Activated CD4-positive, CD25-positive, alpha-beta regulatory T cell (primary cell): ENCODE results near the gene NDC80.

Experiments
- DNase-seq, 4 experiments: peaks; one replicate each; lab custom pipeline; 2025; lab: John Stamatoyannopoulos, UW

The NDC80 gene

DNA sequence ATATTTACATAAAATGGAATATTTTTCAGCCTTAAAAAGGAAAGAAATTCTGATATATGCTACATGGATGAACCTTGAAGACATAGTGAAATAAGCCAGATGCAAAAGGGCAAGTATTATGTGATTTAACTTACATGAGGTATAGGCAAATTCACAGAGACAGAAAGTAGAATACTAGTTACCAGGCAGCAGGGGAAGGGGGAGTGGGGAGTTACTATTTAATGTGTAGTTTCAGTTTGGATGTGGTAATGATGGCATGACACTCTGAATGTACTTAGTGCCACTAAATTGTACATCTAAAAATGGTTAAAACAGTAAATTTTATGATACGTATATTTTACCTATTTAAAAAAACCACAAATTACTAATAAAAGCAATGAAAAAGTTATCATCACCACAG is 12.1 kb upstream of the NDC80 start:
- DNase-seq, result no peak

GRCh38 chr18:2564373-2564772 is 7.0 kb upstream of the NDC80 start:
- DNase-seq, result no peak

- DNase-seq, result no peak
Observed at GRCh38 chr18:2568129-2568528, 3.2 kb upstream of the NDC80 start.

DNA sequence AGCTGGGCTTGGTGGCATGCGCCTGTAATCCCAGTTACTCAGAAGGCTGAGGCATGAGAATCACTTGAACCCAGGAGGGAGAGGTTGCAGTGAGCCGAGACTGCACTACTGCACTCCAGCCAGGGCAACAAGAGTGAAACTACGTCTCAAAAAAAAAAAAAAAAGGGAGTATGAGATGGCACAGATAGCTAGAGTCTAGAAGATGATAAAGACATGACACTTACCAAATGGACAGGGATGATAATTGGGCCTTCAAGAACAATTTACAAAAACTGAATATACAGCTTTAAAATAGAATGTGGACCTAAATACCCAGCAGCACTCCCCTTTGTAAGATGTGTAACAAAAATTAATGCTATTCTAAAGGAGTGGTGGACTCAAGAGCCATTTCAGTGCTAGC is 2.8 kb upstream of the NDC80 start:
- DNase-seq, result no peak

- DNase-seq, result no peak
Observed at GRCh38 chr18:2569338-2570207, 1.8 kb upstream of the NDC80 start.

DNA sequence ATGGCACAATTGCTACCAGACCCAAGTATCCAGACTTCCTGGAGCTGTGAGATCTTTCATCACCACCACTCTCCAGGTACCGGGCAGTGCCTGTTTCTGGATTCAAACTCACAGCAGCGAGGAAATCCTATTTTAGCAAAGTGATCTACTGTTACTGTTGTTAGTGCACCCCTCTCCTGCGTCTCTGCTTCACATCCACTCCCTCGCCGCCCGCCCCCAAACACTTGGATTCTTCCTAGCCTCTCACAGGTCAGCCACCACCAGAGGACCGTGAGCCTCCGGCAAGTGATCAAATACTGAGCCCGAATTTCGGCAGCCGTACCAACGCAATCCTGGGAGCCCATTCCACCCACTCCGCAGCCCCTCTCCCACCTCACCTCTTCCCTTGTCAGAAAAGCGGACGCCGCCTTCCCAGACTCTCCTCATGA is 571 bp upstream of the NDC80 start:
- DNase-seq, result peak in 2 of 4 experiments; percentile 28 to 30

GRCh38 chr18:2572171-2572569 is 813 bp downstream of the NDC80 start:
- no peak for DNase-seq

- no peak for DNase-seq
Observed at GRCh38 chr18:2572892-2573291, 1.5 kb downstream of the NDC80 start.

DNA sequence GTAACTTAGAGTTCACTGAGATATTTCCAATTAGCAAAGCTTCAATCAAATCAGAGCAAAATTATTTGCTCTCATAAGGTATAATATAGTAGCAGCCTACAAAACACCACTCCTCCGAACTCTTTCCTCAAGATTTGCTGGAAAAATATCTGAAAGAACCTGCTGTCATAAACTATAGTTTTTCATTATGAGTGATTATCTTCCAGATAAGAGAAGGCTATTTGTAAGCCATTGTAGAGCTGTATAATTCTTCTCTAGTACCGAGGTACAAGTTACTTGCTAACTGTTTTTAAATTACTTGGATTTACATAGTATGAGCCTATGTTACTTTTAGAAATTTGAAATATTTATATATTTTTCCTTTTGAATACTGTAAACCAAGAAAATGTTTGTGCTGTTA is 2.1 kb downstream of the NDC80 start:
- no peak for DNase-seq

- DNase-seq, result no peak
Observed at GRCh38 chr18:2587788-2588187, 16.4 kb downstream of the NDC80 start.

GRCh38 chr18:2588666-2589344 is 17.4 kb downstream of the NDC80 start:
- no peak for DNase-seq

DNA sequence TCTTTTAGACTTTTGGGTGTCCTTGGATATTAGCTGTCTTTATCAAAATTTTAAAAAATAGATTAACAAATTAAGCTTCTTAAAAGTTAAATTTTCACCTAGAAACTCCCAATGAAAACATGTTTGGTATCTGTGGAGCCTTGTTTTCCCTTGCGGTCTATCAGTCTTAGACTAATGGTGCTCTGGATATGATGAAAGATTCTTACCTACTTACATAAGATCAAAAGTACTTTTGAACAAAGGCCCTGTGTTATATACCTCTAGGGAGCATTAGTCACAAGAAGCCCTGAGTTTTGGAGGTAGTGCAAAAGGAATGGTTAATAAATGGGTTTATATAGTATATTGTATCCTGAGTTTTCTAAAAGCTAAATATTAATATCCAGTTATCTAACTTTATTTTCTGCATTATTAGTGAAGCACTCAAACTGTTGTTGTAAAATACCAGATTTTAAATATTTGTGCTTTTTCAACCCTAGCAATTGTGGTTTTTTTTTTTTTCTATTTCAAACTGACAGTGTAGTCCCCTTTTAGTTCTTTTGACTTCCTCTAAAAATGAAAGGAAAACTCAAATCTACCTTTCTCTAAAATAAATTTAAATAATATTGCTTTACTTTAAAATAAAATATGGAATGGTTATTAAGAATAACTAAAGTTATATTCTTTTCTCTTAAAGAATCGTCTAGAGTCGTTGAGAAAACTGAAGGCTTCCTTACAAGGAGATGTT is 18.1 kb downstream of the NDC80 start:
- no peak for DNase-seq

DNA sequence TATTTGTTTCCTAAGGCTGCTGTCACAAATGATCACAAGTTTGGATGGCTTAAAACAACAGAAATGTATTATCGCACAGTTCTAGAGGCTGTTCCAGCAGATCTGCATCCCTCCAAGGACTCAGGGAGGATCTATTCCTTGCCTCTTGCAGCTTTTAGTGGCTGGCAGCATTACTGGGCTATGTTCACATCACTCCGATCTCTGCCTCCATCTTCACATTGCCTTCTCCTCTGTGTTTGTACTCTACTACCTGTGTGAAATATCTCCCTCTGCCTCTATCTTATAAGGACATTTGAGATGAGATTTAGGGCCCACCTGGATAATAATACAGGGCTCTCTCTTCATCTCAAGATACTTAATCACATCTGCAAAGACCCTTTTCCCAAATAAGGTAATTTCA is 18.9 kb downstream of the NDC80 start:
- DNase-seq, result no peak

- DNase-seq, result peak in 1 of 4 experiments; percentile 1
Observed at GRCh38 chr18:2597639-2598038, 26.3 kb downstream of the NDC80 start.

DNA sequence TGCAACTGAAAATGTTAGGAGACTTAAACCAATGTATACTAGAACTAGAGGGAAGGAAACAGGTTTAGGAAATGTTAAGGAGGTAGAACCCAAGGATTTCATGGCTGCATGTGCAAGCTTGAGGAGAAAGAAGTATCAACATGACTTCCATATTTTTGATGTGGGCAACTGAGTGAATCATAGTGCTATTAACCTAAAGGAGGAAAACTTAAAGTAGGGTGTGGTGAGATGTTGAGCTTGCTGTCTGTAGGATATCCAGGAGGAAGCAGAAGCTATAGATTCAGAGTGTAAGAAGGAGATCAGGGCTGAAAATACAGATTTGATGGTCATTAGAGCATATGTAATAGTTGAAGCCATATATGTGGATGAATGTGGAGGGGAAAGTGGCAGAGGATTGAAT is 31.5 kb downstream of the NDC80 start:
- DNase-seq, result no peak

DNA sequence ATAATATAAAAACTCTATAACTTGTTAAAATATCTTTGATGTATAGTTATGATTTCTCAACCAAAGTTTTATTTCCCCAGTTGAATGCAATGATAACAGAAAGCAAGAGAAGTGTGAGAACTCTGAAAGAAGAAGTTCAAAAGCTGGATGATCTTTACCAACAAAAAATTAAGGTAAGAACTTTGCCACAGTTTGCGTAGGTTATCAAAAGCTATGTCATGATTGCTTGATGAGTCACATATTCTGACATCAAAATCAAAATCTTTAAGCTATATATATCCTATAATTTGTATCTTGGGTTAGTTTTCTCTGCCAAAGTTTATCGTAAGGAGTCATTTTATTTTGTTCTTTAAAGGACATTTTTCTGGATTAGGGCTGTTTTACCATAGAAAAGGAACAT is 35.0 kb downstream of the NDC80 start:
- DNase-seq, result no peak

DNA sequence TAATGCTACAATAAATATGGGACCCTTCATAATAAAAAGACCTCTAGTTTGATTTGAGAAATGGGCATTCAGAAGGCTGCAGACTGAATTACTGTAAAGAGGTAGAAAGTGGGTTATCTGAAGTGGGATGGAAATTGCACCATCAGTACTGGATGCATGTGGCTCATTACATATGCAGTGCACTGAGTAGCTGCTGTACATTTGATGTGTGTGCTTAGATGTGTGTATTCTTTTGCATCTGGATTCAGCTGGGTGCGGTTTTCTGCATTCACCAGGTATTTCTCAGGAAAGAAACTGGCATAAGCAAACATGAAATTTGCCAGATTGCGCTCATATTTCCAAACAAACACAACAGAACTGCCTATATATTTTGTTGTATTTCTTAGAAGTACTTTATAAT is 38.2 kb downstream of the NDC80 start:
- no peak for DNase-seq

GRCh38 chr18:2610549-2610948 is 39.2 kb downstream of the NDC80 start:
- DNase-seq, result no peak

DNA sequence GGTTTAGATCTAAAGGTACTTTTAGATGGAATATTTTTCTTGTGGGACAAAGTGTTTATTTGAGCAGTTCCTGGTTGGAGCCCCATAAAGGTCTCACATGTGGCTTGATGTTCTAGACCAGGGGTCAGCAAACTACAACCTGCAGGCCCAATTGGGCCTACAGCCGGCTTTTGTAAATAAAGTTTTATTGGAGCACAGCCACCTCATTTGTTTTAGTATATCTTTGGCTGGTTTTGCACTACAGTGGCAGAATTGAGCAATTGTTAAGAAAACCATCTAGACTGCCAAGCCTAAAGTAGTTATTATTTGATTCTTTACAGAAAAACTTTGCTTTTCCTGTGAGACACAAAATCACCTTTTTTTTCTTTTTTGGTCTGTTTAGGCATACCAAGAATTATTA is 41.6 kb downstream of the NDC80 start:
- no peak for DNase-seq

DNA sequence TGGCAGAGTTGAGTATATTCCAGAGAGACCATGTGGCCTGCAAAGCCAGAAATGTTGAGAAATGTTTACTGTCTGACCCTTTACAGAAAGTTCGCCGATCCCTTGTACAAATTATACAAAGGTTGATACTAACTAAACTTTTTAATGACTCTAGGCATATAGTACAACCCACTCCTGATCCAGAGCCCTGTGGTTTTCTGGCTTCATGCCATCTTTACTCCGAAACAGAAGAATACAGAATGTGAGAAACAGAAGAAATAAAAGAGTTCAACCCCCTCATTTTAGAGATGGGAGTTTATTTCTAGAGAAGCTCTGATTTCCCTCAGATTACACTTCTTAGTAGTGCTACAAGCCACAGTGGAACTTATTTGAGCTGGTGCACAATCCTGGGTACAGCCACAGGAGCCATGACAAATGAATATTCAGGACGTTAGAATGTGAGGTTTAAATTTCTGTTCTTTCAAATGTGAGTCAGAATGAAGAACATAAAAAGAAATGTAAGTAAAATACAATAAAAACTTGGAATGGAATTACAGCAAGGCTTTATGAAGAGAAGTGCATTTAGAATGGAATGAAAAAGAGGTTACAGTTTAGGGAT is 46.1 kb downstream of the NDC80 start:
- no peak for DNase-seq

GRCh38 chr18:2618009-2618408 is 46.7 kb downstream of the NDC80 start:
- no peak for DNase-seq

DNA sequence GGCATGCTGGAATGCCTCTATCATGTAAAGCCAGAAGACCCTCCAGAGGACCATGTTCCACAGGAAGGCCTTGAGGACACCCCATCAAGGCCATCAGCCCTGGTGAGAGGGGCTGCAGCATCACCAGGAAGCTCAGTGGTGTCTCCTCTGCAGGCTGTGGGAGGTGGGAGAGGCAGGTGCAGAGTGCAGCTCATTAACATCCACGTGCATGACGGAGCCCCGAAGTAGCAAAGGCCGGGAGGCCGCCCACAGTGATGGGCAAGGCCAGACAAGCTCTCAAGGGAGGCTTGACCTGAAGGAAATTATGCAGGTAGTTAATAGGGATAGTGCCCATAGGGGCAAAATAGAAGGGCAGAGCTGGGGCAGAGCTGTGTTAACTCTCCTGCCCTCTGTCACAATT is 53.9 kb downstream of the NDC80 start:
- DNase-seq, result no peak
